GM19351 (cell line): ENCODE results near the gene EML4.
A peak's percentile ranks its signal among the peaks of the same experiment; 100 is the strongest.
"Not testable (repeated sequence)": the region's sequence is repeated elsewhere in the genome, so short reads cannot be mapped to it uniquely, and the experiment has no call there.

ENCODE experiments used
- ATAC-seq: cut with Tn5 transposase; IDR thresholded peaks from one replicate; pipeline ENCODE4 v1.9.1; 2021; ENCODE audit warnings: mild to moderate bottlenecking, moderate library complexity; ENCODE audit not compliant: unreplicated experiment

Gene EML4

DNA sequence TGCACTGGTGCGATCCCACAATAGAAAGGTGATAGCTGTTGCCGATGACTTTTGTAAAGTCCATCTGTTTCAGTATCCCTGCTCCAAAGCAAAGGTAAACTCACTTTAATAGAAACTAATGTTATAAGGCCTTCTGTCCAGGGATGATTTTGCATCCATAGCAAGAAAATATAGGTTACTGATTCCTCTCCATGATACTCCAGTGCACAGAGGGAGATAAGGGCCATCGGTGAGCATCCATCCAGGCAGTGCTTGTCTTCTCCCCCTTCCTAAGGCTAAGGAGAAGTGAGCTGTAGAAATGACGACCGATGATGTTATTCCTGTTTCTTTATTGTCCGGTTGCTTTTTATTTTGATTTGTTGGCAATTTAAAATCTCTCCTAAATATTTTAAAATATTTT, 159.8 kb downstream of the EML4 start:
- no peak for ATAC-seq

DNA sequence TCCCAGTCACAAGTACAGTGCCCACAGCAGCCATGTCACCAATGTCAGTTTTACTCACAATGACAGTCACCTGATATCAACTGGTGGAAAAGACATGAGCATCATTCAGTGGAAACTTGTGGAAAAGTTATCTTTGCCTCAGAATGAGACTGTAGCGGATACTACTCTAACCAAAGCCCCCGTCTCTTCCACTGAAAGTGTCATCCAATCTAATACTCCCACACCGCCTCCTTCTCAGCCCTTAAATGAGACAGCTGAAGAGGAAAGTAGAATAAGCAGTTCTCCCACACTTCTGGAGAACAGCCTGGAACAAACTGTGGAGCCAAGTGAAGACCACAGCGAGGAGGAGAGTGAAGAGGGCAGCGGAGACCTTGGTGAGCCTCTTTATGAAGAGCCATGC, 160.6 kb downstream of the EML4 start:
- ATAC-seq = no peak

DNA sequence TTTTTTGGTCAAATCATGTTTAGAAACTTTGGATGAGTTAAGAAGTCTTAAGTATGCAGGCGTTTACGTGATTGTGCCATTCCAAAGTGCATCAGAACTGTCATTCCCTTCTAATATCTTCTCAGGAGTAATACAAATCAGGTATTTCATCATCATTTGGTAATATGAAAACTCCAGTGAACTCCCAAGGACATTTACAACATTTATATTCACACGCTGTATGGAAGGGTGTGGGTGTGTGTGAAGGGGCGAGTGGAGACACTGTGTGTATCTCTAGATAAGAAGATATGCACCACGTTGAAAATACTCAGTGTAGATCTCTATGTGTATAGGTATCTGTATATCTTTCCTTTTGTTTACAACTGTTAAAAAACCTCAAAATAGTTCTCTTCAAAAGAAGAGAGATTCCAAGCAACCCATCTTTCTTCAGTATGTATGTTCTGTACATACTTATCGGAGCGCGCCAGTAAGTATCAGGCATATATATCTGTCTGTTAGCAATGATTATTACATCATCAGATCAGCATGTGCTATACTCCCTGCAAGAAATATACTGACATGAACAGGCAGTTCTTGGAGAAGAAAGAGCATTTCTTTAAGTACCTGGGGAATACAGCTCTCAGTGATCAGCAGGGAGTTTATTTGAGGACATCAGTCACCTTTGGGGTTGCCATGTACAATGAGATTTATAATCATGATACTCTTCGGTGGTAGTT, 162.6 kb downstream of the EML4 start:
- no peak for ATAC-seq

DNA sequence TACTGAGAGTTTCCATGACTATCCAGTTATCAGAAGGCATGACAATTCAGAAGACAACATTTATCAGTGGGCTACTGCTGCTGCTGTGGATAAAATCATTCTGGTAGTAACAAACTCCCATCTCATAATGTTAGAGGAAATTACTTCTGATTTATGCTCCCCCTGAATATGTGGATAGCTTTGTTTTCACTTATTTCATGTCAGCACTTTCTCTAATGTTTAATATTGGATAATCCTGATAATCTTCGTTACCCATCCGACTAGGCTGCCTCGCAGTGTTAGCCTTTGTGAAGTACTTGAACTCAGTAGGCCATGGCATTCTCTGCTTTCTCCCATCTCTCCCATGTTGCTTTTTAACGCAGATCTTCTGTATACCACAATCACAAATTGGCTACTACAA, 163.4 kb downstream of the EML4 start:
- no peak for ATAC-seq

DNA sequence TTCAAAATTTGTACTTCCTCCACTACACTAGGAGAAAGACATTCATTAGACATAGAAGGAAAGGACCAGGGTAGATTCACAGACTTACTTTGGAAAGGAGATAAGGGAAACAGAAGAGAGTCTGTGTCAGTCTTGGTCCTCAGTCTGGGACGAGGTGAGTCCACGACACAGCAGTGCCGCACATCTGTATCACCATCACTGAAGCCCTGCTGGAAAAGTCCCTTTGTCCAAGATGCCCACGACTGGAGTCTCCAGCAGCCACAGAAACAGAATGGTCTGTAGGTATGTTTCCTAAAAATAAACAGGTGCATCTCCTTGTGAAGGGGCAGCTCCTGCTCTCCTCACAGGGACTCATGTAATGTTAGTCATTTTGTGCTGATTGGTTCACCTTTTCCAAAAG, 164.4 kb downstream of the EML4 start:
- ATAC-seq = no peak

DNA sequence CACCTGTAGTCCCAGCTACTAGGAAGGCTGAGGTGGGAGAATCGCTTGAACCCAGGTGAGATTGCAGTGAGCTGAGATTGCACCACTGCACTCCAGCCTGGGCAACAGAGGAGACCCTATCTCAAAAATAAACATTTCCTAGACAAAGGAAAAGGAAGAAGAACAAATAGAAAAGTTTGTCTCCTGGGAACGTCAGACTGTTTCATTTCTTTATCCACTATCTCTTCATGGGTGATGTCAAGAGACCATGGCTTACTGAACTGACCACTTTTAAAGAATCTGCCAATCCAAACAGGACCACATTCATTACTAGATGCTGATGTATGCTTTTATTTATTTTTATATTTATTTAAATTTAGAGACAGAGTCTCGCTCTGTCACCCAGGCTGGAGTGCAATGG, 165.1 kb downstream of the EML4 start:
- no peak for ATAC-seq

DNA sequence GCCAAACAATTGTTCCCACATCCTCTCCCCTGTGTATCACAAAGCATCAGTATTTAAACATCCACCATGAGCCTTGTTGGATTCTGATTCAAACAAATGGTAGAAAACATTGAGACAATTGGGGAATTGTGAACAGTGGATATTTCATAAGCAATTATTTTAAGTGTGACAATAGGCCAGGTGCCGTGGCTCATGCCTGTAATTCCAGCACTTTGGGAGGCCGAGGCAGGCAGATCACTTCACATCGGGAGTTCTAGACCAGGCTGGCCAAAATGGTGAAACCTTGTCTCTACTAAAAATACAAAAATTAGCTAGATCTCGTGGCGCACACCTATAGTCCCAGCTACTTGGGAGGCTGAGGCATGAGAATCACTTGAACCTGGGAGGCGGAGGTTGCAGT, 165.7 kb downstream of the EML4 start:
- ATAC-seq = not testable (repeated sequence)

DNA sequence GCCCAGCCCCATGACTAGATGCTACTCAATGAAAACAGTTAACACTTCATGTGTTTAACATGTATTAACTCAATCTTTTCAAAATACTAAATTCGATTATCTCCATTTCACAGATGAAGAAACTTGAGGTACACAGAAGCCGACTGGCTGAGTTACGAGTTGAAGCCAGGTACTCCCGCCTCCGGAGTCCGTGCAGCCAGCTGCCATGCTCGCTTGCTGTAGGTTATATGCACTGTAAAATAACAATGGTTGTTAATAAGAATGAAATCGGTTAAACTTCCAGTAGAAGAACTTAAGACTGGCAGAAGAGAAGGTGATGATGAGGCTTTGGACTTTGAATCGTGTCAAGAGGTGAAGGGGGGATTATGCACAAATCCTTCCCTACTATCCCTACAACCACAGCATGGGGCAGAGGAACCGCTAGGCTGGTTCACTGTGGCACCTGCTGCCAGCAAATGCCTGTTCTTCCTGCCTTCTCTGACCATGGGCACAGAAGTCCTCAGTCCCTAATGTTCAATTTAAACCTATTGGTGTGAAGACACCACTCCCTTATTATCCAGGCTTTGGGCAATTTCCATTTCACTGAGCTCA, 166.5 kb downstream of the EML4 start:
- no peak for ATAC-seq

DNA sequence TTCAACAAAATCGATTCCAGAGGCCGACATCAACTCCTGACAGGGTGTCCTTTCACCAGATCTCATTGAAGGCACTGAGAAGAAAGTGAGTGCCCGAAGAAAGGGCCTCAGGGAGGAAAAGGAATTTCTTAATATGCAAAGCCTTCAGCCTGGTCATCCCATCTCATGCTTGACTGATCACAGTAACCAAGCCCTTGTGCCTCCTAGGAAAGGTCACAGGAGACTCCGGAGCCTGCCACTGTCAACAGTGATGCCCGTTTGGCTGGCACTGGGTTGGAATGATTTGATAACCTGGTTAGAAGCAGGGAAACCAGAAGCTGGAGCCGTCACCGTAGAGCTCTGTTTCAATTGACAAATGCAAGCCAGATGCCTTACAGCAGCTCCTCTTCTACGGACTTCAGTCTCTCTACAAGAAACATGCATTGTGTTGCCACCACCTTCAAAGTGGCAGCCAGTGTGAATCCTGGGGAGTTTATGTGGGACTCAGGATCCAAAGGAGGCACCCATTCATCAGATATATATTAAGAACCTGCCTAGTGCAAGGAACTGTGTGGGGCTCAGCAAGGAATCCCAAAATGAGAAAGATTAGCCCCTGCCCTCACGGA, 167.3 kb downstream of the EML4 start:
- ATAC-seq = no peak

DNA sequence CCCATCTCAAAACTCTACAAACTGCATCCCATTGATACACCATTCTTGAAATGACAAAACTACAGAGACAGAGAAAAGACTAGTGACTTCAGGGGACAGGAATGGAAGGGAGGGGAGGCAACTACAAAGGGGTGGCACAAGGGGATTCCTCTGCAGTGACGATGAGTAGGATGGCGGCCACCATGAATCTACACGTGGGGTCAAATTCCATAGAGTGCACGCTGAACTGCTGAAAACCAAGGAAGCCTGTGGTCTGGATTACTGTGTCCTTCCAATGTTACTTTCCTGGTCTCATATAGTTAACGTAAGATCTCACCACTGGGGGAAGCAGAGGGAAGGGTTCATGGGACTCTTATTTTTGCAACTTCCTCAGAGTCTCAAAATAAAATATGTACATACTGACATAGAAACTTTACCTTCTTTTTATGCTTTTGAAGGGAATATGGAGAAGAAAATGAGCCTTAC, 168.2 kb downstream of the EML4 start:
- ATAC-seq = no peak

DNA sequence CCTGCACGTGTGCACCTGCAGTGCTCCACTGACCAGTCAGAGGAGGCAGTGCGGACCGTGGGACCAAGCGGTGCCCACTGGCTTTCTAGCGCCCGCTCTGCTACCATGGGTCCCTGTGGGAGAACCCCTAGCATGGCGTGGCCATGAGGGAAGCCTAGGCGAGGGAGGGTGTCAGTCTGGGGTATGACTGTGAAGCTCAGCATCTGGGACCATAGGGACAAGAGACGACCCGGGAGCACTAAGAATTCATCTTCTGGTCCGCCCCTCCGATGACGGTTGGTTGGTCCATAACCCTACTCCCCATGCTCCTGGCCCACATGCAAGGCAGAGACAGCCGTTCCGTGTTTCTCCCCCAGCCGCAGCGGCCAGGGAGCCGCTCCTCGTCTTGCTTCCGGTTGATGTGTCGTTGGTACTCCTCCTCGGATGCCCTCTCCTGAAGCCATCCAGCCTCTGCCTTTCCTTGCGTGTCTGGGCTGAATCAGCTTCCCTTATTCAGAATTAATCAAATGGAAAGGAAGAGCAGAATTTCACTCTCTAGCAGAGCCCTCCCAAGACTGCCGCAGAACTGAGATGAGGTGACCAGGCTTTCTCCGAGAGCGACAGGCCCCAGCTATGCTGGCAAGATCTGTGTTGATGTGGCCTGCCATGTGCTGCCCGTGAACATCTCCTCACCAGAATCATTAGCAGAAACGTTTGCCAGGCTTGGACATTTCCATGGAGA, 168.9 kb downstream of the EML4 start:
- ATAC-seq = no peak

DNA sequence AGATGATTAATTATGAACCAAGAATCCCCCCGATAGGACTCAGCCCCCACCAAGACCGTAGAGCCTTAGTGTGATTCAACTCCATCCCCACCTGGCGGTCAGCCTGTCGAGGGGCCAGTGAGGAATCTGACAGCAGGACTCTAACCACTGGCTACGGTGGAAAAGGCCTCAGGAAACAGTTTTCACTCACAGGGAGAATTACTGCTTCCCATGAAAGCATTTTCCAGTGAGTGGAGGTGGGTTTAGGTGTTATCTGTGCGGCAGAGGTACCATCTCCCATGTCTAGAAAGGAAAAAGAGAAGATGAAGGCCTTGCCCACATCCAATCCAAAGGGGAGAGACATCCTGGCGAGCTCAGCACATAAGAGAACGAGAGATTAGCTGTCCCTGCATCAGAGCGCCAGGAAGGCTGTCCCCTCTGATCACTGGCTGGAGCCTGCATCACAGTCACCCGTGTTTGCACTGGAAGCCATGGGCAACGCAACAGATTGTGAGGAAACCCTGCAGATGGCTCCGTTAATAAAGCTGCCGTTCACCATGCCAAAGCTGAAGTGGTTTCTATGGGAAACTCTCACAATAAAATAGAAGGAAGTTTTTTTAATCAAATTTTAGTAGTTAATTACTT, 169.5 kb downstream of the EML4 start:
- no peak for ATAC-seq

DNA sequence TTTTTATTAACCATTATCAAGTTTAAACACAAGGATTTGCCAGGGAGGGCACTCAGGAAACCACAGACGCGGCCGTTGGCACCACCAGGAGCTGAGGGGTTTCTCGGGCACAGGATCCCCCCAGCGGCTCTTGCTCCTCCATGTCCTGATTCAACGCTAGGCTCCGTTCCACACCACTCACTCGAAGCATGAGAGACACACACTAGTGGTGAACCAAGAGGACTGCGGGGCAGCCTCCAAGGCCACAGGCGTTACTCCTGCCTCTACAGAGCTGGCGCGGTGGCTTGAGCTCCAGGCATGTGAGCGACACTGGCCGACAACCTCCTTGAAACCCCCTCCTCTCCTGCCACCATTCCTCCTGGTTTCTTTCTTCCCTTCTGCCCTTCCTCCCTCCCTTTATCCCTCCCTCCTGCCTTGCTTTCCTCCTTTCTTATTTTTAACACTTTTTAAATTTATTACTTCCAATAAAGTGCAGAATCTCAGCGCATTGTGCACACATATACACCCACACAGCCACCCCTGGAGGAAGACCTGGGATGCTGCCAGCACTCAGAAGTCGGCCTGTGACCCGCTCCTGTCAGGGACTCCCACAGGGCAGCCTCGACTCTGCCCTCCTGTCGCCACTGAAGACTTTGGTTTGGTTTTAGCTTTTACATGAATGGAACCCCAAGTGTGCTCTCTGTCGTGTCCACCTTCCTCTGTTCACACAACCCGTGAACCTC, 170.2 kb downstream of the EML4 start:
- no peak for ATAC-seq

DNA sequence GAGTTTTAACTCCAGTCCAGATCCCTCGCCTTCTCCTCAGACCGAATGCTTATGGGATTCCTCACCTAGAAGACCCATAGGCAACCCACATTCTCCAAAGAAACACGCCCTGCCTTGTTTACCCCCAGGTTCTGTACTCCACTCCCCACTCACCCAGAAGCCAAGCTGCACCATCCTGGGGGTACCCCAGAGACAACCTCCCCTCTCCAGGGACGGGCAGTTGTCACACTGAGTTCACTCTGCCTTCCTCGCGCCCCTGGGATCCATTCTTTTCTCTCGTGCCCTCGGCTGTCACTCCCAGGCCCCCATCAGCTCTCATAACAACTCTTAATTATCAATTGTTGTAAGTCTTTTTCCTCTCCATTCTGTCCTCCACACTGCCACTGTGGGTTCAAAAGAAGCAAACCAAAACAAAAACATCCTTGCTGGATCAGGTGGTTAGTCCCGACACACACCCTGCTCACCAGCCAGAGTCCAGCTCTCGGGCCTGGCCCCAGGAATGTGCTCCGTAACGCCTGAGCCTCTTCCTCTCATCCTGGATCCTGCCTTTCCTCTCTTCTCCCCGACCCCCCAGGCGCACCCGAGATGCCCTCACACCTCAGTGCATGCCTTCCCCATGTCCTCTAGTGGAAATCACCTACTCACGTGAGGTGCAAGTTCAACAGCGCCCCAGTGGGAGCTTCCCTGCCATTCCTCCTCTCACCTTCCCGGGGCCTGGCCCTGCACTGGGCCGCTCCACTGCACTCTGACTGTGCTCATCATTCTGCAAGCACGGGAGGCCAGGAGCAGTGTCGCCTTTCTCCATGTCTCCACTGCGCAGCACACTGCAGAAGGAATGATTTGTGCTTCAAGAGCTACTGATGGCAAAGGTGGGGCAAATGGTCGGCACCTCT, 171.1 kb downstream of the EML4 start:
- no peak for ATAC-seq

DNA sequence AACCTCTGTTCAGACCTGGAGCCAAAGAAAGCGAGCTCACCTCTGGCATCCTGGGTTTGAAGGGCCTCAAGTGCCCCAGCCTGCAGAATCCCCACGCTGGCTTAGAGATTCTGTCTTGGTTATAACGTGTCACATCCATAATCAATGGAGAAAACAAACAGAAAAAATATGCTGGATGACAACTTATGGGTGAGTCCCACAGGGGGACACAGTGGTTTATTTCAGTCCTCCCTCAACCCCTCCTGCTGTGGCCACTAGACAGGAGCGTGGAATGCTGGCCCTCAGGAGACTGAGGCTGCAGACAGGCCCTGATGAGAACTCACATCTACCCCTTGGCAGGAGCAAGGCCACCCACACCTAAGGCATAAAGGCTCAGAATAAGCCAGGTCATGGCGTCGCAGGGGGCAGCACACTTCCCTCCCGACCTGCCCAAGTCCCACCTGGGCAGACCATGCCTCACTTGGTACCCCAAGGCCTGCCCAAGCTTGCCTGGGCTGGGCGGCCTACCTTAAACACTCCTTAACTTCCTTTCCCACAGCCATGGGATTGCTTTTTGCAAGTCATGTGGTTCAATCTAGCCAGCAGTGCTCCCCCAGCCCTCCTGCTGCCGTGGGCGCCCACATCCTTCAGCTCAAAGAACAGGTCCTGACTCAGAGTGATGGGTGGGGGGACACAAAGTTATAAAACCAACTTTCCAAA, 171.9 kb downstream of the EML4 start:
- ATAC-seq = no peak

DNA sequence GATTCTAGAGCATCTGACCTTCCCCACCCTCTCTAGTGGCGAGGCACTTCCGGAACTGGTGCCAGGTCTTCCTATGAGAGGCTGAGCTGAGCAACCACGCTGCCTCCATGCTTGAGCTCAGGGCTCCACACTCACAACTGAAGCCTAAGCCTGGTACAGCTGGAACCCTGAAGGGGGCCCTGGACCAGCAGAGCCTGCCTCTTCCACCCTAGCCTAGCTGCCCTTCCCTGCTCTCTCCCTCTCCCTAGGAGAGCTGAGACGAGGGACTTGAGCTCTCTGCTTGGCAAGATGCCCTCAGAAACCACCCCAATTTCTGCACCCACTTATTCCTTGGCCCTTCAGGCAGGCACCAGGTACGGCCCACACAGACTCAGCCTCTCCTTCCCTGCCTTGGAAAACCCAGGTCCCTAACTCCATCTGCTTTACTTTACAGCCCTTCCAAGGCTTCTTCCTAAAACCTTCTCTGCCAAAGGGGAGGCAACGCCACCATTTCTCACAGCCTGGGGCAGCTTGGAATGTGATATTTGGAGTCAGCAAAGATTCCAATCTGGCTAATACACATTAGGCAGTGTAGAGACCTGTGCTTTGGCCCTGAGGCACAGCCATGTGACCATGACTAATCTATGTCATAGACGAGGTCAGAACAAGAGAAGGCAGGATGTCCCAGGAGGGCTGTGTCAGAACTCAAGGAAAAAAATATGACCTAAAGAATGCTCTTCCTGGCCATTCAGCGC, 173.1 kb downstream of the EML4 start:
- ATAC-seq = peak; percentile 68

DNA sequence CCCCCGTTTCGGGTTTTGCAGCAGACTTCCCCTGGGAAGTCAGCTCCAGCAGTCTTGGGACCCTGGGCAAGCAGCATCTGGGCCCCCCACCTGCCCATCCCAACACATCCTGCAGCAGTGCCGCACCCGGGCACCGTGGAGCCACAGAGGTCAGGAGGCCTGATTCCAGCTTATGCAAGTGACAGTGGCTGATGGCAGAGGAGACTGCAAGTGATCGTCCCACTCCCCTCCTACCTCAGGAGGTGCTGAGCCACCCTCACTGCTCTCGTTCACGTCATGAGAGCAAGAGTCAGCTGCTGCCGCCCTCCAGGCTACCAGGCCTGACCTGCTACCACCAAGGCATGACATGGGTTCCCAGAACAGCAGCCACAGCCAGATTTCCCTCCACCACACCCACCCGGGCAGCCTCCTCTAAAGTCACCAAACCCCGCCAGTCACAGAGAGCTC, 173.7 kb downstream of the EML4 start:
- no peak for ATAC-seq

DNA sequence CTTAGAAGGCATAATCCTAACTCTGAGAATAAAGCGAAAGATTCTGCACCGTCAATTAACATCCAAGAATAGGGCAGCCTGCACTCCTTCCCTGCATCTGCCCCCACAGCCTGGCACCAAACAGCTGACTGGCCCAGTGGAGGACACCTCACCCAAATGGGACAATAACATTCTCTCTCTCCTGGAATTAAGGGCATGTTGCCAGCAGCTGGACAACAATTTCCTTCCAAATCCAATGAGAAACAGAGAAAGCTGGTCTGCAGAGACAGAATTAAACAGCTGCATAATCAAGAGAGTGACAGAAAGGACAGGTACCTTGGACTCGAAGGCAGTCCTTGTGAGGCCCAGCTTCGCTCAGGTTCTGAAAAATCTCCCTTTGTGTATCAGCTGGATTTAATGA, 176.8 kb downstream of the EML4 start:
- ATAC-seq = no peak
